Kidney (tissue), 14 donors: ENCODE results near the gene FBLN5. TPM values are rescaled to one million over a fixed set of nuclear protein-coding genes. Genes with fewer than 3 reads are reported as not detected.
A peak's percentile ranks its signal among the peaks of the same experiment; 100 is the strongest.

Experiments
- DNase-seq, 5 donors: peaks; one replicate each; pipeline ENCODE4 v3.0.0-alpha.2; 2013 to 2020
- FAIRE-seq: peaks from 2 replicates; lab custom pipeline; 2012; peaks lifted over from hg19 to GRCh38; lab: Jason Lieb, UNC
- H3K27ac ChIP-seq, 2 donors: one replicate each; pipeline ENCODE4 v1.7.0; 2013; ENCODE audit warnings: low read depth in 2 of 2, low read length in 2 of 2, inconsistent platforms in 1 of 2
- H3K27me3 ChIP-seq: one replicate; pipeline ENCODE4 v1.7.1; 2013; ENCODE audit warnings: low read length, inconsistent platforms; ENCODE audit not compliant: control insufficient read depth, insufficient read depth
- H3K36me3 ChIP-seq, 3 donors: one replicate each; pipeline versions ENCODE4 v1.7.0 to v1.7.1; 2013; ENCODE audit warnings: low read length in 3 of 3, control low read depth in 1 of 3, inconsistent platforms in 1 of 3; ENCODE audit not compliant: insufficient read depth in 3 of 3, control insufficient read depth in 2 of 3
- H3K4me1 ChIP-seq, 3 donors: one replicate each; pipeline versions ENCODE4 v1.7.0 to v1.7.1; 2013; ENCODE audit warnings: low read length in 3 of 3, inconsistent platforms in 1 of 3, low read depth in 1 of 3; ENCODE audit not compliant: control insufficient read depth in 2 of 3, insufficient read depth in 2 of 3
- H3K4me3 ChIP-seq, 3 donors: one replicate each; pipeline versions ENCODE4 v1.7.0 to v1.8.1; 2013; ENCODE audit warnings: low read length in 3 of 3, control low read depth in 1 of 3, inconsistent platforms in 1 of 3
- H3K9ac ChIP-seq, 3 donors: one replicate each; pipeline versions ENCODE4 v1.7.0 to v1.7.1; 2013; ENCODE audit warnings: low read length in 3 of 3, control low read depth in 1 of 3, inconsistent platforms in 1 of 3
- H3K9me3 ChIP-seq, 3 donors: one replicate each; pipeline versions ENCODE4 v1.7.0 to v1.7.1; 2013; ENCODE audit warnings: low read length in 3 of 3, control low read depth in 1 of 3, inconsistent platforms in 1 of 3; ENCODE audit not compliant: control insufficient read depth in 2 of 3, insufficient read depth in 1 of 3
- CTCF ChIP-seq: IDR thresholded peaks from 3 replicates; pipeline ENCODE4 v1.5.1; 2012; ENCODE audit warnings: mild to moderate bottlenecking, moderate library complexity, borderline replicate concordance; ENCODE audit not compliant: insufficient read depth; ENCODE audit errors: extremely low read depth
- intact Hi-C: fragments of 100-400 bp; cut with DNase I; formaldehyde crosslinking; loops from one replicate; pipeline ENCODE4 v1.11.1; 2022
- polyA plus RNA-seq: library from polyadenylated mRNA; stranded (reverse); fragments of 350-450 nt; fragmentation: Illumina TruSeq; extraction: RNeasy Lipid Tissue Mini Kit (QIAGEN cat#74804); gene quantifications from one replicate; pipeline ENCODE4 v1.2.3, GENCODE V29; 2014; ENCODE audit warnings: low read depth, low replicate concordance; ENCODE audit not compliant: insufficient read depth
- total RNA-seq: library from RNA; stranded (reverse); fragmentation: NEBNext Ultra II Directional; extraction: Animal tissue kit (Norgen Biotek cat#: 25700); gene quantifications from one replicate; pipeline ENCODE4 v1.2.1, GENCODE V29; 2021
- donor health status: control.
- donor health status: control.
- donor health status: control.
- donor health status: control.
- donor health status: control.
- donor health status: DM: yes; HTN: yes; CAD: no.
- donor health status: Normal renal cell carcinoma (clear cell type).

The FBLN5 gene
- total and polyA plus RNA-seq, 2 donors from 2014 or later = 75.2 to 99.0 TPM

- intact Hi-C loops = no loop called here
- H3K36me3 ChIP-seq = no peaks in the 10 kb centered on the region
- FAIRE-seq (no peak), DNase-seq (no peak)
- no peak for TF ChIP-seq CTCF
- H3K27me3 ChIP-seq = peaks cover 3% of the 10 kb centered on the region
- H3K4me3 ChIP-seq = peak overlapping the region; percentile 71 to 82 (median 73)
- H3K27ac ChIP-seq = no peak overlapping the region
- H3K9ac ChIP-seq = peak overlapping the region in 2 of 3 donors; percentile 69 to 74
- H3K9me3 ChIP-seq = no peaks in the 10 kb centered on the region
- H3K4me1 ChIP-seq = peaks cover 0 to 6% (median 6%) of the 10 kb centered on the region in 3 donors
These were observed 110.4 kb downstream of the FBLN5 start for GRCh38 chr14:91837076-91837475.

GRCh38 chr14:91835920-91836843 is 111.3 kb downstream of the FBLN5 start:
- Histone ChIP-seq H3K27me3 (peaks cover 3% of the 10 kb centered on the region), H3K9ac (peak overlapping the region; percentile 59 to 74 (median 72)), H3K27ac (peak overlapping the region; percentile 29 to 30), H3K9me3 (no peaks in the 10 kb centered on the region), H3K4me3 (peak overlapping the region; percentile 71 to 82 (median 73)), H3K4me1 (peaks cover 0 to 6% (median 6%) of the 10 kb centered on the region in 3 donors), H3K36me3 (no peaks in the 10 kb centered on the region)
- FAIRE-seq (no peak), DNase-seq (peak; percentile 82 to 95 (median 87))
- intact Hi-C loops = no loop called here
- TF ChIP-seq CTCF = no peak

GRCh38 chr14:91835197-91835919 is 112.1 kb downstream of the FBLN5 start:
- Histone ChIP-seq H3K9ac (peak overlapping the region in 2 of 3 donors; percentile 59 to 60), H3K27me3 (peaks cover 3% of the 10 kb centered on the region), H3K4me3 (peak overlapping the region in 2 of 3 donors; percentile 20 to 73), H3K4me1 (peaks cover 0 to 6% (median 6%) of the 10 kb centered on the region in 3 donors), H3K36me3 (no peaks in the 10 kb centered on the region), H3K9me3 (no peaks in the 10 kb centered on the region), H3K27ac (peak overlapping the region in 1 of 2 donors; percentile 29)
- no peak for TF ChIP-seq CTCF
- intact Hi-C loops = no loop called here
- no peak for FAIRE-seq
- peak in 1 of 5 donors; percentile 19 for DNase-seq
